IMR-90 (cell line): ENCODE measurements around the gene CTRL. TPM values are rescaled to one million over a fixed set of nuclear protein-coding genes. Genes with fewer than 3 reads are reported as not detected.

Experiments
- ATAC-seq: fragments of 200-7000 bp; cut with Tn5 transposase; 2 replicates; pipeline ENCODE4 v1.9.1; 2020; ENCODE audit warnings: low read depth, mild to moderate bottlenecking, moderate library complexity
- BruUV-seq: library from RNA; stranded (reverse); fragments of 400-500 nt; replicated peaks from 2 replicates; lab custom pipeline; 2021; lab: Mats Ljungman, UMichigan
- CTCF ChIA-PET: fragments of 300-600 bp; formaldehyde crosslinking; extraction: SDS; loops from one replicate; lab custom pipeline; 2021; ENCODE audit warnings: antibody characterized with exemption; lab: Yijun Ruan, JAX
- POLR2A ChIA-PET: fragments of 300-600 bp; sonication (Branson Sonifier 250); formaldehyde crosslinking; loops from one replicate; lab custom pipeline; 2022; ENCODE audit warnings: antibody characterized with exemption; ENCODE audit not compliant: unreplicated experiment; lab: Charles Lee
- DNase-seq: peaks from one replicate; pipeline ENCODE4 v3.0.0; 2013
- H2AFZ ChIP-seq: replicated peaks from 2 replicates; pipeline ENCODE3; 2013; ENCODE audit warnings: low read length, mild to moderate bottlenecking; ENCODE audit not compliant: poor library complexity
- H2AK5ac ChIP-seq: 2 replicates; pipeline ENCODE4 v1.6.1; 2013; ENCODE audit warnings: low read depth, low read length, inconsistent platforms
- H2AK9ac ChIP-seq: replicated peaks from 2 replicates; pipeline ENCODE3; 2013; ENCODE audit warnings: mild to moderate bottlenecking, low read depth, low read length, moderate library complexity; ENCODE audit not compliant: poor library complexity
- H2BK120ac ChIP-seq: 2 replicates; pipeline ENCODE4 v1.6.1; 2013; ENCODE audit warnings: low read depth, low read length, inconsistent platforms
- H2BK15ac ChIP-seq: 3 replicates; pipeline ENCODE4 v1.6.1; 2013; ENCODE audit warnings: low read depth, low read length, inconsistent platforms
- H2BK20ac ChIP-seq: 2 replicates; pipeline ENCODE4 v1.6.1; 2013; ENCODE audit warnings: low read depth, mild to moderate bottlenecking, inconsistent platforms, low read length, moderate library complexity
- H2BK5ac ChIP-seq: 2 replicates; pipeline ENCODE4 v1.6.1; 2013; ENCODE audit warnings: mild to moderate bottlenecking, low read depth, low read length, inconsistent platforms; ENCODE audit not compliant: poor library complexity, severe bottlenecking
- H3K14ac ChIP-seq: replicated peaks from 2 replicates; pipeline ENCODE4 v1.6.1; 2013; ENCODE audit warnings: low read depth, low read length, inconsistent platforms
- H3K18ac ChIP-seq: 2 replicates; pipeline ENCODE4 v1.6.1; 2013; ENCODE audit warnings: low read depth, low read length, control low read depth
- H3K23ac ChIP-seq: 2 replicates; pipeline ENCODE4 v1.6.1; 2013; ENCODE audit warnings: low read depth, low read length, inconsistent platforms
- H3K27ac ChIP-seq: 2 replicates; pipeline ENCODE4 v1.5.1; 2013; ENCODE audit warnings: mild to moderate bottlenecking, control low read depth, low read length; ENCODE audit not compliant: insufficient read depth
- H3K27me3 ChIP-seq: 2 replicates; pipeline ENCODE4 v1.6.1; 2013; ENCODE audit warnings: low read length; ENCODE audit not compliant: control insufficient read depth, insufficient read depth
- H3K36me3 ChIP-seq: 2 replicates; pipeline ENCODE4 v1.6.1; 2013; ENCODE audit warnings: low read length, mixed read lengths; ENCODE audit not compliant: control insufficient read depth, insufficient read depth
- H3K4ac ChIP-seq: 2 replicates; pipeline ENCODE4 v1.6.1; 2013; ENCODE audit warnings: low read depth, low read length, inconsistent platforms
- H3K4me1 ChIP-seq: 2 replicates; pipeline ENCODE4 v1.6.1; 2013; ENCODE audit warnings: low read length, mixed read lengths; ENCODE audit not compliant: control insufficient read depth, insufficient read depth
- H3K4me2 ChIP-seq: 2 replicates; pipeline ENCODE4 v1.6.1; 2013; ENCODE audit warnings: low read depth, mild to moderate bottlenecking, control low read depth, low read length, moderate library complexity
- H3K4me3 ChIP-seq: 2 replicates; pipeline ENCODE4 v1.5.1; 2013; ENCODE audit warnings: low read depth, mild to moderate bottlenecking, control low read depth, low read length, moderate library complexity; ENCODE audit not compliant: insufficient read depth
- H3K56ac ChIP-seq: 2 replicates; pipeline ENCODE4 v1.6.1; 2013; ENCODE audit warnings: low read length, inconsistent platforms; ENCODE audit not compliant: insufficient read depth; ENCODE audit errors: extremely low read depth
- H3K79me1 ChIP-seq, 2 experiments: 2 replicates each; pipeline ENCODE4 v1.6.1; 2013; ENCODE audit warnings: low read length in 2 of 2, inconsistent platforms in 1 of 2, low read depth in 1 of 2
- H3K9ac ChIP-seq: 2 replicates; pipeline ENCODE4 v1.6.1; 2013; ENCODE audit warnings: low read depth, low read length, control low read depth
- H3K9me1 ChIP-seq: 2 replicates; pipeline ENCODE4 v1.6.1; 2013; ENCODE audit warnings: low read length, inconsistent platforms; ENCODE audit not compliant: insufficient read depth
- H3K9me3 ChIP-seq: 2 replicates; pipeline ENCODE4 v1.6.1; 2013; ENCODE audit warnings: low read length; ENCODE audit not compliant: control insufficient read depth, insufficient read depth
- H4K20me1 ChIP-seq: 2 replicates; pipeline ENCODE4 v1.6.1; 2013; ENCODE audit warnings: low read length, inconsistent platforms; ENCODE audit not compliant: insufficient read depth
- H4K5ac ChIP-seq: 2 replicates; pipeline ENCODE4 v1.6.1; 2013; ENCODE audit warnings: mild to moderate bottlenecking, low read depth, low read length, control low read depth
- H4K8ac ChIP-seq, 2 experiments: 2 replicates each; pipeline ENCODE4 v1.6.1; 2013; ENCODE audit warnings: low read depth in 2 of 2, low read length in 2 of 2, control low read depth in 1 of 2, inconsistent platforms in 1 of 2
- H4K91ac ChIP-seq: 2 replicates; pipeline ENCODE4 v1.6.1; 2013; ENCODE audit warnings: low read depth, low read length, inconsistent platforms; ENCODE audit not compliant: insufficient read depth
- NFE2L2 ChIP-seq: fragments of 150-350 bp; IDR thresholded peaks from 2 replicates; pipeline ENCODE4 v1.6.1; 2016; ENCODE audit warnings: low read depth, mild to moderate bottlenecking, low read length
- RAD21 ChIP-seq: IDR thresholded peaks from 2 replicates; pipeline ENCODE4 v1.6.1; 2012; ENCODE audit warnings: low read length, improper control_type of control experiment
- RCOR1 ChIP-seq: IDR thresholded peaks from 2 replicates; pipeline ENCODE4 v1.6.1; 2012; ENCODE audit warnings: mild to moderate bottlenecking, low read length, improper control_type of control experiment; ENCODE audit not compliant: insufficient replicate concordance
- RFX5 ChIP-seq: IDR thresholded peaks from 2 replicates; pipeline ENCODE4 v1.8.0; 2012; ENCODE audit warnings: low read depth, mild to moderate bottlenecking, low read length, moderate library complexity
- SMC3 ChIP-seq: fragments of 150-350 bp; IDR thresholded peaks from 2 replicates; pipeline ENCODE4 v1.6.1; 2016; ENCODE audit warnings: low read depth, mild to moderate bottlenecking, antibody characterized with exemption, low read length, moderate library complexity
- WGBS, 2 experiments: methylation state at CpG; one replicate each; pipeline versions ENCODE4 v1.1.5 to v1.1.7; 2013; ENCODE audit warnings: missing lambda C conversion rate in 2 of 2; ENCODE audit not compliant: insufficient read length in 1 of 2; ENCODE audit errors: extremely low coverage in 2 of 2; 5-methylcytosine and 5-hydroxymethylcytosine counted together
- dilution Hi-C: fragments of 300-500 bp; cut with HindIII; formaldehyde crosslinking; loops from one replicate; pipeline ENCODE4 v1.14.3; 2018; ENCODE audit warnings: low sequenced_read_pairs; ENCODE audit not compliant: unreplicated experiment
- in situ Hi-C: fragments of 300-500 bp; cut with MboI; formaldehyde crosslinking; loops from 3 replicates; pipeline ENCODE4 v1.14.3; 2019; ENCODE audit warnings: low sequenced_read_pairs, inconsistent platforms, mixed read lengths
- intact Hi-C: fragments of 100-400 bp; cut with micrococcal nuclease; formaldehyde crosslinking; loops from 2 replicates; pipeline ENCODE4 v1.10.0; 2022
- polyA plus RNA-seq, 3 experiments: library from polyadenylated mRNA; depleted of rRNA; stranded (reverse); fragments of >200 nt; gene quantifications; 2 replicates each; pipeline ENCODE4 v1.2.3, GENCODE V29; 2012; ENCODE audit warnings: low replicate concordance in 1 of 3
- total RNA-seq: library from RNA; depleted of rRNA; stranded (reverse); fragments of >200 nt; gene quantifications from 2 replicates; pipeline ENCODE4 v1.2.3, GENCODE V29; 2012

The CTRL gene
- total and polyA plus RNA-seq, 2 of the 4 experiments (the other 2 are of a cell fraction): 0.18 to 1.1 TPM

- H2BK5ac ChIP-seq: peak overlapping the region; percentile 92
- peak overlapping the region; percentile 93 for H3K4me2 ChIP-seq
- H2AK5ac ChIP-seq: peak overlapping the region; percentile 99
- peak overlapping the region; percentile 85; the same call in 1 of the 2 replicates for H3K56ac ChIP-seq
- H3K9ac ChIP-seq: peak overlapping the region; percentile 100
- H3K18ac ChIP-seq: peak overlapping the region; percentile 53
- H4K8ac ChIP-seq: peak overlapping the region; percentile 33 to 78; a peak in 3 of 4 replicates
- H3K79me1 ChIP-seq: peaks cover 19 to 66% of the 10 kb centered on the region in 2 experiments
- ATAC-seq: peak; percentile 30
- TF ChIP-seq RFX5 (no peak), NFE2L2 (no peak), RCOR1 (no peak), RAD21 (no peak), SMC3 (no peak)
- ChIA-PET CTCF (interaction anchor here (1.4 kb wide), 1 partner anchor 24 kb away, joined by 3 read pairs; no protein-coding TSS in a partner anchor), POLR2A (no interaction called here)
- H3K36me3 ChIP-seq: peaks cover 29% of the 10 kb centered on the region
- peak overlapping the region; percentile 95 for H4K91ac ChIP-seq
- H3K27me3 ChIP-seq: no peaks in the 10 kb centered on the region
- no peak for DNase-seq
- intact Hi-C loops: loop anchor here (10.0 kb wide), 1 partner anchor 258 kb away; no protein-coding TSS in a partner anchor
- peaks cover 42% of the 10 kb centered on the region for H3K9me1 ChIP-seq
- H4K5ac ChIP-seq: peak overlapping the region; percentile 79
- no TSS peak for BruUV-seq
- peaks cover 37% of the 10 kb centered on the region for H3K4me1 ChIP-seq
- in situ Hi-C loops: no loop called here
- H2AFZ ChIP-seq: peak overlapping the region; percentile 57
- H4K20me1 ChIP-seq: peaks cover 60% of the 10 kb centered on the region
- H3K4me3 ChIP-seq: peak overlapping the region; percentile 100
- peak overlapping the region; percentile 2; the same call in 1 of the 3 replicates for H2BK15ac ChIP-seq
- H3K9me3 ChIP-seq: no peaks in the 10 kb centered on the region
- H3K23ac ChIP-seq: peak overlapping the region; percentile 98
- H3K14ac ChIP-seq: peak overlapping the region; percentile 95
- peak overlapping the region; percentile 99 for H3K27ac ChIP-seq
- peak overlapping the region; percentile 43; the same call in 1 of the 2 replicates for H2BK20ac ChIP-seq
- H2BK120ac ChIP-seq: peak overlapping the region; percentile 78
- no CpG with 5 or more reads among the region's 3 CpGs for WGBS, 2 experiments
- H3K4ac ChIP-seq: peak overlapping the region; percentile 99
- dilution Hi-C loops: no loop called here
- peak overlapping the region; percentile 100 for H2AK9ac ChIP-seq
Measured at GRCh38 chr16:67966549-67967182, 35.0 kb upstream of the CTRL start.
